Heart left ventricle (tissue), 16 donors: Measurements from ENCODE around the gene ATF6B. TPM values are rescaled to one million over a fixed set of nuclear protein-coding genes. Genes with fewer than 3 reads are reported as not detected.

Experiments
- ATAC-seq, 4 donors: fragments of 200-7000 bp; cut with Tn5 transposase; one replicate each; pipeline ENCODE4 v1.9.1; 2020 to 2022; ENCODE audit warnings: moderate library complexity in 4 of 4, mild to moderate bottlenecking in 3 of 4, moderate number of reproducible peaks in 1 of 4
- DNase-seq, 5 donors: peaks; one replicate each; pipeline ENCODE4 v3.0.0-alpha.2; 2020
- H3K27ac ChIP-seq, 12 donors: fragments of 200-600 bp; sonication (generic) in 4 of 12; one replicate each; pipeline versions ENCODE4 v1.5.0 to v1.8.0; 2016 to 2022; ENCODE audit warnings: mild to moderate bottlenecking in 2 of 12
- H3K27me3 ChIP-seq, 9 donors: fragments of 200-600 bp; sonication (generic) in 2 of 9; one replicate each; pipeline versions ENCODE4 v1.5.1 to v1.8.0; 2016 to 2022; ENCODE audit warnings: mild to moderate bottlenecking in 3 of 9
- H3K36me3 ChIP-seq, 9 donors: fragments of 200-600 bp; sonication (generic) in 2 of 9; one replicate each; pipeline versions ENCODE4 v1.5.0 to v1.8.0; 2018 to 2022; ENCODE audit warnings: mild to moderate bottlenecking in 2 of 9
- H3K4me1 ChIP-seq, 12 donors: fragments of 200-600 bp; sonication (generic) in 4 of 12; one replicate each; pipeline versions ENCODE4 v1.5.0 to v1.8.0; 2016 to 2022; ENCODE audit warnings: mild to moderate bottlenecking in 3 of 12
- H3K4me3 ChIP-seq, 12 donors: fragments of 200-600 bp; sonication (generic) in 4 of 12; one replicate each; pipeline versions ENCODE4 v1.5.0 to v1.8.0; 2017 to 2022; ENCODE audit warnings: mild to moderate bottlenecking in 9 of 12, moderate library complexity in 4 of 12
- H3K9me3 ChIP-seq, 12 donors: fragments of 200-600 bp; sonication (generic) in 4 of 12; one replicate each; pipeline versions ENCODE4 v1.5.0 to v1.8.0; 2016 to 2022; ENCODE audit warnings: mild to moderate bottlenecking in 1 of 12
- POLR2A ChIP-seq, 2 donors: fragments of 450-650 bp; IDR thresholded peaks; one replicate each; pipeline ENCODE4 v1.6.1; 2017; ENCODE audit warnings: antibody characterized with exemption in 2 of 2, mild to moderate bottlenecking in 2 of 2, moderate library complexity in 2 of 2
- WGBS, 4 donors: extraction: QIAGEN DNeasy Blood & Tissue Kit in 2 of 4; methylation state at CpG; one replicate each; pipeline versions ENCODE4 v1.1.5 to v1.1.7; 2013 to 2018; 5-methylcytosine and 5-hydroxymethylcytosine counted together
- intact Hi-C, 10 donors: fragments of 100-400 bp; cut with DNase I; formaldehyde crosslinking; loops; one replicate each; pipeline versions ENCODE4 v1.11.1 to v1.14.2; 2022
- polyA plus RNA-seq, 2 donors: library from polyadenylated mRNA; stranded (reverse); fragments of 200-250 nt; gene quantifications; one replicate each; pipeline ENCODE4 v1.2.3, GENCODE V29; 2013
- total RNA-seq, 9 donors: library from RNA; depleted of rRNA in 2 of 9; stranded (reverse); fragments of >200 nt in 2 of 9; fragmentation: NEBNext Ultra II Directional in 3 of 9; extraction: Animal tissue kit (Norgen Biotek cat#: 25700) in 3 of 9; gene quantifications; one replicate each; pipeline versions ENCODE4 v1.1.0 to v1.2.4, GENCODE V29; 2016 to 2023
- TF ChIP-seq, protein P1 (sequence below), 12 donors: fragments of 200-600 bp; sonication (generic) in 4 of 12; IDR thresholded peaks; one replicate each; pipeline versions ENCODE4 v1.5.0 to v1.8.0; 2018 to 2022; ENCODE audit warnings: antibody characterized with exemption in 12 of 12, mild to moderate bottlenecking in 5 of 12
- donor health status: ischemic (EF 13 %, LVEDD 7.1; RV severe dilation, severe dysfunction).
- donor health status: healthy with polysubstance abuse.
- donor health status: DM: no; HTN: yes; CAD: no.
- donor health status: DM: no; HTN: no; CAD: no.
- donor health status: ischemic (EF 25% LVEDD 6.9; RV normal size, moderate dysfunction).
- donor health status: ischemic (EF 25% LVEDD 5.7; RV mildly dilated, moderate dysfunction).
- donor health status: healthy.
- donor health status: DM: yes; HTN: yes; CAD: no.
- donor health status: ischemic (EF 35%, LVEDD 5.7; RV mildly dilated, moderate dysfunction).
- donor health status: nonischemic (EF 11% LVEDD 7.7; RV severe dilation, severe dysfunction).
- donor health status: DM: yes; HTN: yes; CAD: no.
- donor health status: PGD.
- donor health status: ischemic (EF 29% LVEDD 5.4; RV normal size, mild dysfunction).
- donor health status: nonischemic (EF 23%, LVEDD 6.1; RV moderate dilation, normal function).

Gene ATF6B
- total and polyA plus RNA-seq, 11 donors: 11.1 to 56.8 (median 28.7) TPM

DNA sequence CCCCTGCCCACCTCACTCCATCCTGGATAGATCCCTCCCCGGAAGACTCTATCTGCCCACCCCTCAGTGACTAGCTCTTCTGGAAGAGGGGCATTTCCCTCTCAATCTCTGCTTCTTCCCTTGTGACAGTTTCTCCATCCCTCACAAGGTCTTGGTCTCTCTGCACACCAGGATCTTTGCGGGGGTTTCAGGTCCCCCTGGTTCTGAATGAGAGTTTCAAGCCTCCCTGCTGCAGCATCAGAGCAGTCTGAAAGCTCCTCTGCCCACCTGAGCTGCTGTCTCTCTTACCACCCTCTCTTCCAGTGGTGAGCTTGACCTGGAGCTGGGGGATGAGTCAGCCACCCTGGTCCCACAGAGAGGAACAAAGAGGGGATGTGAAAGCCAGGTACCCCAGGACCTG lies 43.3 kb downstream of the ATF6B start:
- H3K4me1 ChIP-seq: peaks cover 0 to 57% (median 15%) of the 10 kb centered on the region in 12 donors
- no peaks in the 10 kb centered on the region for H3K9me3 ChIP-seq
- no peak overlapping the region for H3K27ac ChIP-seq
- H3K27me3 ChIP-seq: peaks cover 0 to 17% (median 0%) of the 10 kb centered on the region in 9 donors
- H3K36me3 ChIP-seq: peaks cover 0 to 81% (median 29%) of the 10 kb centered on the region in 9 donors
- TF ChIP-seq, protein P1, sequence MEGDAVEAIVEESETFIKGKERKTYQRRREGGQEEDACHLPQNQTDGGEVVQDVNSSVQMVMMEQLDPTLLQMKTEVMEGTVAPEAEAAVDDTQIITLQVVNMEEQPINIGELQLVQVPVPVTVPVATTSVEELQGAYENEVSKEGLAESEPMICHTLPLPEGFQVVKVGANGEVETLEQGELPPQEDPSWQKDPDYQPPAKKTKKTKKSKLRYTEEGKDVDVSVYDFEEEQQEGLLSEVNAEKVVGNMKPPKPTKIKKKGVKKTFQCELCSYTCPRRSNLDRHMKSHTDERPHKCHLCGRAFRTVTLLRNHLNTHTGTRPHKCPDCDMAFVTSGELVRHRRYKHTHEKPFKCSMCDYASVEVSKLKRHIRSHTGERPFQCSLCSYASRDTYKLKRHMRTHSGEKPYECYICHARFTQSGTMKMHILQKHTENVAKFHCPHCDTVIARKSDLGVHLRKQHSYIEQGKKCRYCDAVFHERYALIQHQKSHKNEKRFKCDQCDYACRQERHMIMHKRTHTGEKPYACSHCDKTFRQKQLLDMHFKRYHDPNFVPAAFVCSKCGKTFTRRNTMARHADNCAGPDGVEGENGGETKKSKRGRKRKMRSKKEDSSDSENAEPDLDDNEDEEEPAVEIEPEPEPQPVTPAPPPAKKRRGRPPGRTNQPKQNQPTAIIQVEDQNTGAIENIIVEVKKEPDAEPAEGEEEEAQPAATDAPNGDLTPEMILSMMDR (IDR thresholded peaks at IDR 0.05): no peak
- no peak for TF ChIP-seq POLR2A (IDR thresholded peaks at IDR 0.05)
- DNase-seq (no peak), ATAC-seq (no peak)
- H3K4me3 ChIP-seq: no peak overlapping the region
- intact Hi-C loops: loop anchor here in 3 of 10 donors (5.0 to 10.0 kb wide), 3 partner anchors 38 to 70 kb away; partner anchors contain the start of genes PPT2 (in 2 of the 3) and PRRT1 (in 2 of the 3)
- WGBS, 4 donors: 76 to 89% (median 85%) methylated on average over 2 of the region's 2 CpGs

DNA sequence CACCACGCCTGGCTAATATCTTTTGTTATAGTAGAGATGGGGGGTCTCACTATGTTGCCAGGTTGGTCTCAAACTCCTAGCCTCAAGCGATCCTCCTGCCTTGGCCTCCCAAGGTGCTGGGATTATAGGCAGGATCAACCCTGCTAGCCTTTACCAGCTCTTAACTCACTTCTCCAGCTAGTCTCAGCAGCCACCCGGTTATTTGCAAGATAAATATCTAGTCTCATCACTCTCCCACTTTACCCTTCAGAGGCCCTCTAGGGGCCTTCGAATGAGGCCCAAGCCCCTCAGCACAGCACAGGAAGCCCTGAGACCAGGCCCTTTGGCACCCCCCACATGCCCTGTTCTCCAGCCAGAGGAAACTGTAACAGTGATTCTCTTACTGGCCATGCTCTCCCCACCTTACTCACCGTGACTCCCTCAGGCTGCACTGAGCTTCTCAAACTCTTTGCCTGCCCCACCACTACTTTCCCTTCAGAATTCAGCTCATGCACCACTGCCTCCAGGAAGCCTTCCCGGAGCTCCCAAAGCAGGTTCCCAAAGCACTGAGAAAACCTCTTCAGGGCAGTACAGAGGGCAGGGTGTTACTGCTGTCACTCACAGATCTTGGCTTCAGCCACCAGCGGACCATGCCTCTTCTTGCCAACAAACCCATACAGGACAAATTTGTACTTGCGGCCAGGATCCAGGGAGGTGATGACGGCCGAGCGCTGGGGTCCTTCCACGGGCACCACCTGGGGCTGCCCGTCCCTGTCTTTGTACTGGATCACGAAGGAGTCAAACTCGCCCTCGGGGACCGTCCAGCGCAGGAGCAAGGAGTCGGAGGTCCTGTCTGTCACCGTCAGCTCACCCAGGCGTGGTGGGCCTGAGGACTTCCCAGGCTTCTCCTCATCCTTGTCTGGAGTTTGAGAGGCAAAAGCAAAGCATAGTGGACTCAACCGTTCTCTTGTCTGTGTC lies 44.0 kb downstream of the ATF6B start:
- Histone ChIP-seq H3K4me1 (peaks cover 0 to 57% (median 15%) of the 10 kb centered on the region in 12 donors), H3K9me3 (no peaks in the 10 kb centered on the region), H3K27me3 (peaks cover 0 to 17% (median 0%) of the 10 kb centered on the region in 9 donors), H3K36me3 (peaks cover 0 to 81% (median 33%) of the 10 kb centered on the region in 9 donors), H3K27ac (peak overlapping the region in 4 of 12 donors; percentile 40 to 78 (median 52)), H3K4me3 (no peak overlapping the region)
- no peak for ATAC-seq
- peak in 1 of 5 donors; percentile 17 for DNase-seq
- intact Hi-C loops: loop anchor here in 1 of 10 donors (10.0 kb wide), 1 partner anchor 71 kb away; the partner anchor contains the start of genes PPT2 and PRRT1
- TF ChIP-seq, protein P1 (IDR thresholded peaks at IDR 0.05): no peak
- TF ChIP-seq POLR2A (IDR thresholded peaks at IDR 0.05): no peak
- 91 to 94% (median 92%) methylated on average over 20 to 22 of the region's 22 CpGs for WGBS, 4 donors

DNA sequence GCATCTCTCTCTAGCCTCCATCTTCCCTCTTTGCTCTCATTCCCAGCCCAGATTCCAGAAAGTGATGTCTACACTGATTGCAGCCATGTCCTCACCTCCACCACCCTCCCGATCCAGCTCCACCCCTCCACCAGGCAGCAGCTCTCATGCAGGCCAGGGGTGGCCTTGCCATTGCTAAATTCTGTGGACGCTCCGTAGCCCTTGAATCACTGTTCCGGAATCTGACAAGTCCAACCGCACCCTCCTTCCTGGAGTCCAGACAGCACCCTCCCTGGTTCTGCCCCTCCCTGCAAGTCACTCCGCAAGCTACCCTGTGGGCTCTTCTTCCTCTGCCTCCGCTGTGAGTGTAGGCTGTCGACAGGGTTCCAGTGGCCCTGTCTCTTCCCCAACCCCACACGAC lies 45.1 kb downstream of the ATF6B start:
- WGBS, 4 donors: 56 to 78% (median 67%) methylated on average over 8 to 9 of the region's 9 CpGs
- Histone ChIP-seq H3K9me3 (no peaks in the 10 kb centered on the region), H3K27ac (peak overlapping the region in 10 of 12 donors; percentile 20 to 85 (median 56)), H3K4me1 (peaks cover 0 to 49% (median 14%) of the 10 kb centered on the region in 12 donors), H3K27me3 (peaks cover 0 to 13% (median 0%) of the 10 kb centered on the region in 9 donors), H3K36me3 (peaks cover 0 to 84% (median 39%) of the 10 kb centered on the region in 9 donors), H3K4me3 (no peak overlapping the region)
- peak; percentile 11 to 69 (median 49) for ATAC-seq
- TF ChIP-seq POLR2A (IDR thresholded peaks at IDR 0.05): no peak
- TF ChIP-seq, protein P1 (IDR thresholded peaks at IDR 0.05): no peak
- intact Hi-C loops: loop anchor here in 1 of 10 donors (10.0 kb wide), 1 partner anchor 72 kb away; the partner anchor contains the start of genes PPT2 and PRRT1
- peak in 3 of 5 donors; percentile 46 to 78 (median 78) for DNase-seq
